CD8-positive, alpha-beta memory T cell (primary cell): ENCODE measurements around the gene STK10. TPM values are rescaled to one million over a fixed set of nuclear protein-coding genes. Genes with fewer than 3 reads are reported as not detected.

Source experiments
- CTCF ChIA-PET: fragments of 350-600 bp; sonication (Branson Sonifier 250); formaldehyde crosslinking; loops from one replicate; lab custom pipeline; 2021; ENCODE audit warnings: antibody characterized with exemption; lab: Charles Lee
- POLR2A ChIA-PET: fragments of 350-600 bp; sonication (Branson Sonifier 250); formaldehyde crosslinking; loops from one replicate; lab custom pipeline; 2021; ENCODE audit warnings: antibody characterized with exemption; lab: Charles Lee
- DNase-seq, 5 donors: peaks; one replicate each; pipeline versions ENCODE4 v3.0.0 to v3.0.0-alpha.2; 2020 to 2022; ENCODE audit warnings: mixed read lengths in 1 of 5
- H3K27ac ChIP-seq: one replicate; pipeline ENCODE4 v1.7.0; 2013; ENCODE audit warnings: low read depth, mild to moderate bottlenecking, low read length, moderate library complexity
- H3K27me3 ChIP-seq: 2 replicates; pipeline ENCODE4 v1.7.0; 2013; ENCODE audit warnings: low read length, mild to moderate bottlenecking; ENCODE audit not compliant: insufficient read depth, poor library complexity, severe bottlenecking
- H3K36me3 ChIP-seq: 2 replicates; pipeline ENCODE4 v1.7.0; 2013; ENCODE audit warnings: mild to moderate bottlenecking, low read length, moderate library complexity; ENCODE audit not compliant: insufficient read depth
- H3K4me1 ChIP-seq: 2 replicates; pipeline ENCODE4 v1.7.0; 2013; ENCODE audit warnings: mild to moderate bottlenecking, low read length, moderate library complexity; ENCODE audit not compliant: insufficient read depth
- H3K4me3 ChIP-seq: 2 replicates; pipeline ENCODE4 v1.7.0; 2013; ENCODE audit warnings: mild to moderate bottlenecking, low read length
- H3K9me3 ChIP-seq: 2 replicates; pipeline ENCODE4 v1.7.0; 2013; ENCODE audit warnings: mild to moderate bottlenecking, low read length
- H3K27ac Mint-ChIP-seq, 8 donors: one replicate each; pipeline ENCODE4 v1.8.0; 2020 to 2021; ENCODE audit warnings: mixed read lengths in 8 of 8, mild to moderate bottlenecking in 6 of 8, inconsistent platforms in 3 of 8, moderate library complexity in 3 of 8
- H3K27me3 Mint-ChIP-seq, 2 donors: one replicate each; pipeline ENCODE4 v1.8.0; 2020 to 2021; ENCODE audit warnings: mixed read lengths in 2 of 2, mild to moderate bottlenecking in 1 of 2, moderate library complexity in 1 of 2
- H3K36me3 Mint-ChIP-seq, 3 donors: one replicate each; pipeline ENCODE4 v1.8.0; 2020 to 2021; ENCODE audit warnings: mixed read lengths in 3 of 3, inconsistent platforms in 1 of 3, mild to moderate bottlenecking in 1 of 3
- H3K4me1 Mint-ChIP-seq, 3 donors: one replicate each; pipeline ENCODE4 v1.8.0; 2020 to 2021; ENCODE audit warnings: mixed read lengths in 3 of 3, inconsistent platforms in 1 of 3, mild to moderate bottlenecking in 1 of 3
- H3K4me3 Mint-ChIP-seq, 7 donors: one replicate each; pipeline ENCODE4 v1.8.0; 2020 to 2021; ENCODE audit warnings: mixed read lengths in 7 of 7, mild to moderate bottlenecking in 6 of 7, moderate library complexity in 4 of 7, inconsistent platforms in 2 of 7
- H3K9me3 Mint-ChIP-seq, 5 donors: one replicate each; pipeline ENCODE4 v1.8.0; 2020 to 2022; ENCODE audit warnings: mixed read lengths in 5 of 5, mild to moderate bottlenecking in 3 of 5, moderate library complexity in 2 of 5, inconsistent platforms in 1 of 5
- polyA plus RNA-seq: library from polyadenylated mRNA; unstranded; fragments of 300-500 nt; fragmentation: Illumina TruSeq; gene quantifications from one replicate; pipeline ENCODE4 v1.2.3, GENCODE V29; 2021
- total RNA-seq, 2 experiments: library from RNA; stranded (reverse); gene quantifications; one replicate each; pipeline ENCODE4 v1.2.3, GENCODE V29; 2021

Gene STK10
- total and polyA plus RNA-seq, 3 experiments from 2014 or later = 113 to 170 (median 118) TPM

DNA sequence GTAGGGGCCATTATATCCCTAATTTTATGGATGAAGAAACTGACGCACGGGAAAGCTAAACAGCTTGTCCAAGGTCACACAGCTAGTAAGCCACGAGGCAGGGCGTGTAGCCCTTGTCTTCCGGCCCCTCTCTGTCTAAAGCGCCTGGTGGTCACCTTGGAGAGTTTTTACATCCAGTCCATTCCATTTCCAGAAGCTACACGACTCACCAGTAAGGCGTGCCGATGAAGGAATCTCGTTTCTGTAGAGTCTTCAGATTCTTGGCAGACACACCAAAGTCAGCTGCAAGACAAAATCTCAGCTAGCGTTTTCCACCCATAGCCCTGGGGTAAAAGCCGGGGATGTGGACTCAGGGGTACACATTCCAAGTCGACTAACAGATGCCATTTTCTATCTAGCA lies 80.5 kb downstream of the STK10 start:
- Mint-ChIP-seq H3K36me3 (peaks cover 0 to 72% (median 0%) of the 10 kb centered on the region in 3 donors), H3K4me1 (peaks cover 42 to 60% (median 54%) of the 10 kb centered on the region in 3 donors), H3K4me3 (no peak overlapping the region), H3K9me3 (no peaks in the 10 kb centered on the region), H3K27me3 (peaks cover 0 to 4% of the 10 kb centered on the region in 2 donors), H3K27ac (peak overlapping the region in 6 of 8 donors; percentile 73 to 88 (median 82))
- DNase-seq = no peak
- Histone ChIP-seq H3K27me3 (no peaks in the 10 kb centered on the region), H3K4me3 (no peak overlapping the region), H3K27ac (no peak overlapping the region), H3K36me3 (peaks cover 30% of the 10 kb centered on the region), H3K9me3 (no peaks in the 10 kb centered on the region), H3K4me1 (peaks cover 46% of the 10 kb centered on the region)
- CTCF ChIA-PET = interaction anchor here (0.8 to 9.7 kb wide), 6 partner anchors 9 to 196 kb away, joined by 3 to 177 read pairs (median 3); partner anchors contain the start of gene STK10
- POLR2A ChIA-PET = interaction anchor here (0.6 to 2.1 kb wide), 4 partner anchors 8 to 81 kb away, joined by 3 to 12 read pairs (median 4); partner anchors contain the start of gene STK10

GRCh38 chr5:172106511-172107356 lies 81.3 kb downstream of the STK10 start:
- H3K4me1 ChIP-seq = peaks cover 38% of the 10 kb centered on the region
- POLR2A ChIA-PET = interaction anchor here (0.8 to 2.1 kb wide), 4 partner anchors 68 to 82 kb away, joined by 3 to 12 read pairs (median 4); partner anchors contain the start of gene STK10
- H3K27me3 ChIP-seq = no peaks in the 10 kb centered on the region
- no peak overlapping the region for H3K4me3 ChIP-seq
- no peaks in the 10 kb centered on the region for H3K9me3 ChIP-seq
- CTCF ChIA-PET = interaction anchor here (0.7 to 9.7 kb wide), 21 partner anchors 8 to 195 kb away, joined by 3 to 177 read pairs (median 3); partner anchors contain the start of genes EFCAB9 and STK10
- H3K27ac Mint-ChIP-seq = peak overlapping the region; percentile 73 to 89 (median 82)
- peaks cover 36% of the 10 kb centered on the region for H3K36me3 ChIP-seq
- no peak overlapping the region for H3K27ac ChIP-seq
- peak; percentile 51 to 75 (median 59) for DNase-seq
- H3K36me3 Mint-ChIP-seq = peaks cover 0 to 79% (median 5%) of the 10 kb centered on the region in 3 donors
- peak overlapping the region in 5 of 7 donors; percentile 6 to 53 (median 43) for H3K4me3 Mint-ChIP-seq
- peaks cover 0 to 4% of the 10 kb centered on the region in 2 donors for H3K27me3 Mint-ChIP-seq
- H3K4me1 Mint-ChIP-seq = peaks cover 41 to 60% (median 52%) of the 10 kb centered on the region in 3 donors
- no peaks in the 10 kb centered on the region for H3K9me3 Mint-ChIP-seq

DNA sequence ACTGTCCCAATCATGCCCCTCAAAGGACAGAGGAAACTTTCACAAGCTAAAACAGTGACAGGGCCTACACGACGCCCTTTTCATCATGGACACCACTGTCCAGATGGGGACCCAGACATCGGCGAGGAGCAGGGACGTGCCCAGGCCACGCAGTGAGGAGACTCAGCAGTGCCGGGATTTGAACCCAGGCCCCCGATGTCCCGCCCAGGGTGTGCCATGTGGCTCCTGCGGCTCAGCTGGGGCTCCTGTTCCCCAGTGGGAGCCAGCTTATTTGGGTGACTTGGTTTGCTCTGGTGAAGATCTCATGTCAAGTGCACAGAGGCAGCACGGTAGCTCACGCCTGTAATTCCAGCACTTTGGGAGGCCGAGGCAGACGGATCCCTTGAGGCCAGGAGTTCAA lies 82.2 kb downstream of the STK10 start:
- H3K36me3 ChIP-seq = peaks cover 40% of the 10 kb centered on the region
- H3K9me3 ChIP-seq = no peaks in the 10 kb centered on the region
- no peak overlapping the region for H3K4me3 ChIP-seq
- peak overlapping the region in 5 of 8 donors; percentile 51 to 76 (median 54) for H3K27ac Mint-ChIP-seq
- DNase-seq = no peak
- H3K4me3 Mint-ChIP-seq = no peak overlapping the region
- H3K27ac ChIP-seq = no peak overlapping the region
- peaks cover 34 to 55% (median 43%) of the 10 kb centered on the region in 3 donors for H3K4me1 Mint-ChIP-seq
- H3K9me3 Mint-ChIP-seq = no peaks in the 10 kb centered on the region
- POLR2A ChIA-PET = interaction anchor here (0.8 to 2.1 kb wide), 3 partner anchors 69 to 83 kb away, joined by 3 to 12 read pairs (median 4); partner anchors contain the start of gene STK10
- H3K4me1 ChIP-seq = peaks cover 28% of the 10 kb centered on the region
- peaks cover 0 to 4% of the 10 kb centered on the region in 2 donors for H3K27me3 Mint-ChIP-seq
- no peaks in the 10 kb centered on the region for H3K27me3 ChIP-seq
- H3K36me3 Mint-ChIP-seq = peaks cover 0 to 84% (median 5%) of the 10 kb centered on the region in 3 donors
- CTCF ChIA-PET = interaction anchor here (0.7 to 9.7 kb wide), 22 partner anchors 8 to 194 kb away, joined by 3 to 177 read pairs (median 3); partner anchors contain the start of genes EFCAB9 and STK10

- Mint-ChIP-seq H3K36me3 (peaks cover 0 to 86% (median 5%) of the 10 kb centered on the region in 3 donors), H3K27ac (peak overlapping the region in 5 of 8 donors; percentile 17 to 63 (median 56)), H3K4me1 (peaks cover 28 to 48% (median 36%) of the 10 kb centered on the region in 3 donors), H3K9me3 (no peaks in the 10 kb centered on the region), H3K27me3 (peaks cover 0 to under 1% of the 10 kb centered on the region in 2 donors), H3K4me3 (no peak overlapping the region)
- POLR2A ChIA-PET = interaction anchor here (1.1 to 1.2 kb wide), 2 partner anchors 70 to 83 kb away, joined by 3 to 5 read pairs; partner anchors contain the start of gene STK10
- Histone ChIP-seq H3K4me1 (peaks cover 21% of the 10 kb centered on the region), H3K4me3 (no peak overlapping the region), H3K36me3 (peaks cover 44% of the 10 kb centered on the region), H3K9me3 (no peaks in the 10 kb centered on the region), H3K27me3 (no peaks in the 10 kb centered on the region), H3K27ac (no peak overlapping the region)
- CTCF ChIA-PET = interaction anchor here (1.1 to 9.7 kb wide), 12 partner anchors 9 to 189 kb away, joined by 3 to 177 read pairs (median 3); partner anchors contain the start of genes EFCAB9 and STK10
- no peak for DNase-seq
Measured at GRCh38 chr5:172104801-172105701, 83.0 kb downstream of the STK10 start.

- Histone ChIP-seq H3K36me3 (peaks cover 49% of the 10 kb centered on the region), H3K27ac (no peak overlapping the region), H3K4me3 (no peak overlapping the region), H3K9me3 (no peaks in the 10 kb centered on the region), H3K27me3 (no peaks in the 10 kb centered on the region), H3K4me1 (peaks cover 18% of the 10 kb centered on the region)
- Mint-ChIP-seq H3K36me3 (peaks cover under 1 to 85% (median 5%) of the 10 kb centered on the region in 3 donors), H3K4me3 (no peak overlapping the region), H3K27ac (peak overlapping the region in 1 of 8 donors; percentile 75), H3K4me1 (peaks cover 20 to 45% (median 28%) of the 10 kb centered on the region in 3 donors), H3K9me3 (no peaks in the 10 kb centered on the region), H3K27me3 (no peaks in the 10 kb centered on the region)
- DNase-seq = no peak
- CTCF ChIA-PET = interaction anchor here (0.8 to 9.7 kb wide), 5 partner anchors 12 to 190 kb away, joined by 3 to 177 read pairs (median 6); partner anchors contain the start of gene STK10
- POLR2A ChIA-PET = interaction anchor here (0.6 to 1.1 kb wide), 2 partner anchors 82 to 84 kb away, joined by 4 to 5 read pairs; partner anchors contain the start of gene STK10
Measured at GRCh38 chr5:172104021-172104420, 84.0 kb downstream of the STK10 start.

DNA sequence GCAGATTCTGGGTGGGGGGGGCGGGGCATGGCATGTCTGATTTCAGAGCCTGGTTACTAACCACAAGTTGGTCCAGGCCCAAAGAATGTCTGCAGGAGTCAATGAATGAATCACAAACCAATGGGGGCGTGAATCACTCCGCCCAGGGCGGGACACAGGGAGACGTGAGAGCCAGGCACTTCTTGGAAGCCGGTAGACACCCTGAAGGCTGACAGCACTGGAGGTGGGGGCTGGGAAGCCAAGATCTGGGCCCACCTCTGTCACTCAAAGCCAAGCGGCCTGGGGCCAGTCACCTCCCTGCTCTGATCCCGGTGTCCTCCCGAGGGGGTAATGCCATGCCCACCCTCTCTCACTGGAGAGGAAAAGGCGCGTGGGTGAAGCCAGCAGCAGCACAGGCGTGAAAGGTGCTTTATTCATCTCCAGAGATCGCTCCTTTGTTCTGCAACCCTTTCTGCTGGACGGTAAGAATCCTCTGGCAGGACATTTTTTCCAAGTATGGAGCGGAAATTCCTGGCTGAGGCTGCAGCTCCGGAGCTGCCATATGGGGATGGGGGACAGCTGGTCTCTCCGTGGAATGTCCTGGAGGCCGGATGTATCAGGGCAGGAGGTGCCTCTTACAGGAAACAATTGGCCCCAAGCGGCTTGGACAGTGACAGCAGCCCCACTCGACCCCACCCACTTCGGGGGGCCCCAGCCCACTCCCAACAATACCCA lies 85.0 kb downstream of the STK10 start:
- H3K27ac ChIP-seq = no peak overlapping the region
- H3K36me3 Mint-ChIP-seq = peaks cover 4 to 93% (median 9%) of the 10 kb centered on the region in 3 donors
- peaks cover 49% of the 10 kb centered on the region for H3K36me3 ChIP-seq
- no peaks in the 10 kb centered on the region for H3K9me3 Mint-ChIP-seq
- H3K4me1 Mint-ChIP-seq = peaks cover 26 to 52% (median 34%) of the 10 kb centered on the region in 3 donors
- peaks cover 18% of the 10 kb centered on the region for H3K4me1 ChIP-seq
- H3K4me3 ChIP-seq = no peak overlapping the region
- H3K27me3 ChIP-seq = no peaks in the 10 kb centered on the region
- H3K27ac Mint-ChIP-seq = peak overlapping the region in 4 of 8 donors; percentile 39 to 75 (median 52)
- ChIA-PET POLR2A (interaction anchor here (0.5 kb wide), 1 partner anchor 25 kb away, joined by 5 read pairs; no protein-coding TSS in a partner anchor), CTCF (interaction anchor here (0.8 to 9.7 kb wide), 6 partner anchors 13 to 191 kb away, joined by 3 to 177 read pairs (median 18); partner anchors contain the start of gene STK10)
- H3K4me3 Mint-ChIP-seq = no peak overlapping the region
- H3K27me3 Mint-ChIP-seq = no peaks in the 10 kb centered on the region
- no peak for DNase-seq
- no peaks in the 10 kb centered on the region for H3K9me3 ChIP-seq
